NT2/D1 (cell line): ENCODE data around the gene ETS1.
A peak's percentile ranks its signal among the peaks of the same experiment; 100 is the strongest.

Experiments
- SUZ12 ChIP-seq: IDR thresholded peaks from 2 replicates; pipeline ENCODE4 v1.6.1; 2011; ENCODE audit not compliant: insufficient read length, insufficient read depth; ENCODE audit errors: extremely low read depth
- ZNF274 ChIP-seq: IDR thresholded peaks from 2 replicates; pipeline ENCODE4 v1.6.1; 2011; ENCODE audit warnings: mild to moderate bottlenecking, low read depth, low read length

DNA sequence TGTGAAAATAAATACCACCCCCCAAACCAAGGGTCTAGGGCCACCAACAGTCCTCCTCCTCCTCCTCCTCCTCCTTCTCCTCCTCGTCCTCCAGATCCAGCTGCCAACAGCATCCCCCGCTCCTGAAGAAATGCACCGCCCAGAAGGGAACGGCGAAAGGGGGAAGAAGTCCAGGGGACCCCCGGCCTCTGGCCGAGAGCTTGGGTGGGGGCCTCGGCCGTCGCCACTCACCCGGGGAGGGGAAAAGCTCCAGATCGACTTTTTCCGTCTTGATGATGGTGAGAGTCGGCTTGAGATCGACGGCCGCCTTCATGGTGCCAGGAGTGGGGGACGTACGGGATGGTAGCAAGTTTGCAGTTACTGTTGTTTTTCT is 65.7 kb downstream of the ETS1 start:
- TF ChIP-seq ZNF274 (no peak), SUZ12 (peak; percentile 79)
